Stromal cell of bone marrow (primary cell): ENCODE results near the gene PRDM2.

Source experiments
- DNase-seq: peaks from one replicate; pipeline ENCODE4 v3.0.0-alpha.2; 2012; ENCODE audit warnings: low read depth

Gene PRDM2

GRCh38 chr1:13764588-13765332 lies 64.8 kb downstream of the PRDM2 start:
- no peak for DNase-seq

- peak; percentile 54 for DNase-seq
These were observed 66.9 kb downstream of the PRDM2 start for GRCh38 chr1:13766592-13767564.

GRCh38 chr1:13769212-13769611 lies 69.2 kb downstream of the PRDM2 start:
- no peak for DNase-seq

- no peak for DNase-seq
These were observed 69.8 kb downstream of the PRDM2 start for GRCh38 chr1:13769830-13770229.

GRCh38 chr1:13770743-13771142 lies 70.8 kb downstream of the PRDM2 start:
- no peak for DNase-seq

- no peak for DNase-seq
These were observed 71.8 kb downstream of the PRDM2 start for GRCh38 chr1:13771745-13772144.

GRCh38 chr1:13772271-13772670 lies 72.3 kb downstream of the PRDM2 start:
- no peak for DNase-seq

- no peak for DNase-seq
These were observed 74.1 kb downstream of the PRDM2 start for GRCh38 chr1:13774121-13774520.

GRCh38 chr1:13775459-13775858 lies 75.5 kb downstream of the PRDM2 start:
- DNase-seq: peak; percentile 36

GRCh38 chr1:13775916-13776315 lies 75.9 kb downstream of the PRDM2 start:
- DNase-seq: no peak

GRCh38 chr1:13778431-13778830 lies 78.4 kb downstream of the PRDM2 start:
- no peak for DNase-seq

- DNase-seq: peak; percentile 54
These were observed 79.9 kb downstream of the PRDM2 start for GRCh38 chr1:13779930-13780329.

GRCh38 chr1:13780780-13781179 lies 80.8 kb downstream of the PRDM2 start:
- no peak for DNase-seq

GRCh38 chr1:13781228-13781627 lies 81.2 kb downstream of the PRDM2 start:
- no peak for DNase-seq

- peak; percentile 64 for DNase-seq
These were observed 82.1 kb downstream of the PRDM2 start for GRCh38 chr1:13781907-13782633.

GRCh38 chr1:13782634-13783360 lies 82.8 kb downstream of the PRDM2 start:
- DNase-seq: no peak

GRCh38 chr1:13783551-13783950 lies 83.6 kb downstream of the PRDM2 start:
- no peak for DNase-seq

- no peak for DNase-seq
These were observed 85.0 kb downstream of the PRDM2 start for GRCh38 chr1:13784971-13785370.

GRCh38 chr1:13786541-13786940 lies 86.6 kb downstream of the PRDM2 start:
- no peak for DNase-seq

- DNase-seq: no peak
These were observed 88.8 kb downstream of the PRDM2 start for GRCh38 chr1:13788795-13789194.

GRCh38 chr1:13790290-13791030 lies 90.5 kb downstream of the PRDM2 start:
- DNase-seq: no peak
